ENCODE data around the gene EIF3K.

EIF3K gene

GRCh38 chr19:38650911-38651584 lies 32.1 kb downstream of the EIF3K start:
- DNase-seq, result no peak

DNA sequence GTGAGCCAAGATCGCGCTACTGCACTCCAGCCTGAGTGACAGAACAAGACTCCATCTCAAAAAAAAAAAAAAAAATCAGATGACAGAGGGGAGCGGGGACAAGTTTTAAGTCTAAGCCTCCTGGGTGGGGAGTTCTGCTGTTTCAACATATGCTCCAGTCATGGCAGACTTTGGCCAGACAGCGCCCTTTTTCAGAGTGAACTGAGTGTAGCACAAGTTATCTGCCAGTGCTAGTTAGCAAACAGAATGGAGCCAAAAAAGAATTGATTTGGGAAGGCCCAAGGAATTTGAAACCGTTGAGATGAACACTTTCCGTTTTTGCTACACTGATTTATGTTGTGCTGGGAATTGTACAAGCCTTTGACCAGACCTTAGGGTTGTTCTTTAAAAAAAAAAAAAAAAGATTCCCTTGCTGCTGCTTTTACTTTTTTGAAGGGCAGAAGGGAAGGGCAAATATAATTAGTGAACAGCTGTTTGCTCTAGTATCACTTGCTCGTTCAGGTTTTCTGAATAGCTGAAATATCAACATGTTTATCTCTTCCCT lies 34.1 kb downstream of the EIF3K start:
- DNase-seq, result no peak

DNA sequence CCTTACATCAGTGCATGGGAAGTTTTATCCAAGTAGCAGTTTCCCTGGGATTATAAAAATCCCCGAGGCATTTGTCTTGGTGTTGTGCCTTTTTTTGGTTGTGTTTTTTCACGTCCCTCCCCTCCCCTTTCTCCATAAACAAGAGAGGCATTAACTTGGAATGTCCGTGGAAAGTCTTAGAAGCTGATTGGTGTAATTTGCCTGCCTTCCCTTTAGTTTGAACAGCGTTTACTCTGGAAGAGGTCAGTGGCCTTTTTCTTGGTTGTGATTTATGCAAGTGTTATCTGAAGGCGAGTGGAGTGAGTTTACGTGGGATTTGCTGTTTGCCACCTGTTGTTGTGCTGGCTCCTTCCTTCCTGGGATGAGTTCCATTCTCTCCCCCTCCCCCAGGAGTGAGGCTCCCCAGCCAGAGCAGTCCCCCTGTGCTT lies 35.7 kb downstream of the EIF3K start:
- no peak for DNase-seq

- DNase-seq, result peak; percentile 87
These were observed 36.3 kb downstream of the EIF3K start for GRCh38 chr19:38655148-38655824.

GRCh38 chr19:38656171-38656981 lies 37.4 kb downstream of the EIF3K start:
- peak; percentile 52 for DNase-seq

DNA sequence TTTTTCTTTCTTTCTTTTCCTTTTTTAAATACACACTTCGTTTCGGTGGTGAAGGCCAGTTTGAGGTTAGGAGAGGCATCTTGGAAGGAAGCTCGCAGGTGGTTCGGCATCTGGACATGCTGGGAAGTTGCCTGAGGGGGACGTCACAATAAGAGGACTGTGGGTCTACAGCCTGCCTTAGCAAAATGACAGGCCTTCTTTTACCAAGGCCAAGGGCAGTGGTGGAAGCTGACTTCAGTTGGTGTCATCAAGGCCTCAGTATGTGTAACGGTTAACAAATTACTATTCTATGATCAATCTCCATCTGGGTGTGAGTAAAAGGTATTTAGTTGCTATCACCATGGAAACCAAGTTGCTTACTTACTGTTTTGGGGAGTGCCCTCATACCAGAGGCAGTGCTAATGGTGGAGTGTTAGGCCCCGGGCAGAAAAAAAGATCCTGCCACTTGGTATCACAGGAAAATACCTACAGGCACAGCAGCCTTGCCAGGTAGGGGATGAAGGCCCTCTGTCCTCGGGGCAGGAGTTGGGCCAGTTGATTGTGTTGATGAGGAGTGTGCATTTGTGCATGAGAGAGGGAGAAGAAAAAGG lies 38.7 kb downstream of the EIF3K start:
- peak; percentile 71 for DNase-seq

DNA sequence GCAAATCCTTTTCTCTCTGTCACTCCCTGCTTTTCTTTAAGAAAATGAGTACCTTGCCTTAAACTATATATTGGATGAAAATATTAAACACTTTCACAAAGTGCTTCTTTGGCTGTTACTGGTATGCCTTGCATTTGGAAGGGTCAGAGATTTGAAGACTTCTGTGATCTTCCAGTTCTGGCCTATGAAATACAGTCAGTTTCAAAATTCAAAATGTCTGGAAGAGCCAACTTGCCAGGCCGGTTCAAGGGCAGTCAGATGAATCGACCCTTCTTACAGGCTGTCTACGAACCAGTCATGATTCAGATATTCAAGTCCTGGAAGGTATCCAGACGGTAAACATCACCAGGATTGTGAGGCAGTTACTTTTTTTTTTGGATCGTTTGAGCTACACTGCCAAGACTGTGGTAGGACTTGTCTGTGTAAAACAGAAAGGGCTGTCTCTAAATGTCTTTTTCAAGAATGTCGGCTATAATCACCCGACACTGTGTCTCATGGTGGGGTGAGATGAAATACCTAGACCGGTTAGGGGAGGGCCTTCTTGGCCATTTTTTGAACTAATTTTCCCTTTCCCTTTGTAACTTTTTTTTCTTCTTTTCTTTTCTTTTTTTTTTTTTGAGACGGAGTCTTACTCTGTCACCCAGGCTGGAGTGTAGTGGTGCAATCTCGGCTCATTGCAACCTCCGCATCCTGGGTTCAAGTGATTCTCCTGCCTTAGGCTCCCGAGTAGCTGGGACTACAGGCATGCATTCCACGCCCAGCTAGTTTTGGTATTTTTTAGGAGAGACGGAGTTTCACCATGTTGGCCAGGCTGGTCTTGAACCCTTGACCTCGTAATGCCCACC lies 39.7 kb downstream of the EIF3K start:
- no peak for DNase-seq

DNA sequence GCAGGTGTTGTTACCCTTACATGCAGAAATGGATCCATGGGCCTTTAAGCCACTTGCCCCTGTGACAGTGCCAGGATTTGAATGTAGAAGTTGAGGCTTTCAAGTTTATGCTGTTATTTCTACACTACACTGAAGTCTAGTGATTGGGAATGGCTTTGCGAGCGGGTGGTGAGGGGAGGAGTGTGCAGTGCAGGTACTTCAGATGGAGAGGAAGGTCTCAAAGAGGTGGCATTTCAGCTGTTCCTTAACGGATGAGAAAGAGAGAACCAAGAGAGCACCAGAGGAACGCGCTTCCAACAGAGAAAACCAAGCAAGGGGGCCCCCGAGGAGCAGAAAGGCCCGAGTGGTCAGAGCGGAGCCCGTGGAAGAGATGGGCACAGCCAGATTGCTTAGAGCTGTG lies 41.7 kb downstream of the EIF3K start:
- DNase-seq, result no peak

GRCh38 chr19:38661136-38661535 lies 42.1 kb downstream of the EIF3K start:
- DNase-seq, result no peak

- DNase-seq, result no peak
These were observed 43.0 kb downstream of the EIF3K start for GRCh38 chr19:38661996-38662395.

- DNase-seq, result no peak
These were observed 43.7 kb downstream of the EIF3K start for GRCh38 chr19:38662537-38663155.

DNA sequence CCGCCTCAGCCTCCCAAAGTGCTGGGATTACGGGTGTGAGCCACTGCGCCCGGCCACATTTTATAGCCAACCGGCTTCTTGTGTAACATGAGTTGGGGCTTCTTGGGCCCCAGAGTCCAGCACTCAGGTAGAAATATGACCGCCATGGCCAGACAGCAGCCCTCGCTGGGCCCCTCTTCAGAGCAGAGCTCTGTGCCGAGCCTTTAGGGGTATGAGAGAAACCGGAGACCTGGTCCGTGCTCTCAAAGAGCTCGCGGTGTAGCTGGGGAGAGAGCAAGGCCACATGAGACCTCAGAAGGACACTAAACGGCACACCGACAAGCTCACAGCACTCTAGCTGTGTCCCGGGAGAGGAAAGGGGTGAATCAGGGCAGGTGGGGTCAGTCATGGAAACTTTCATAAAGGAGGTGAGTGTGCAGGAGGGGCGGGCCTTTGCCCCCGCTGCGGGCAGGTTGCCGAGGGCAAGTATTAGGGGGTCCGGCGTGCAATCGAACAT lies 44.2 kb downstream of the EIF3K start:
- no peak for DNase-seq

- no peak for DNase-seq
These were observed 45.0 kb downstream of the EIF3K start for GRCh38 chr19:38663957-38664502.

- DNase-seq, result no peak
These were observed 45.7 kb downstream of the EIF3K start for GRCh38 chr19:38664503-38665211.

DNA sequence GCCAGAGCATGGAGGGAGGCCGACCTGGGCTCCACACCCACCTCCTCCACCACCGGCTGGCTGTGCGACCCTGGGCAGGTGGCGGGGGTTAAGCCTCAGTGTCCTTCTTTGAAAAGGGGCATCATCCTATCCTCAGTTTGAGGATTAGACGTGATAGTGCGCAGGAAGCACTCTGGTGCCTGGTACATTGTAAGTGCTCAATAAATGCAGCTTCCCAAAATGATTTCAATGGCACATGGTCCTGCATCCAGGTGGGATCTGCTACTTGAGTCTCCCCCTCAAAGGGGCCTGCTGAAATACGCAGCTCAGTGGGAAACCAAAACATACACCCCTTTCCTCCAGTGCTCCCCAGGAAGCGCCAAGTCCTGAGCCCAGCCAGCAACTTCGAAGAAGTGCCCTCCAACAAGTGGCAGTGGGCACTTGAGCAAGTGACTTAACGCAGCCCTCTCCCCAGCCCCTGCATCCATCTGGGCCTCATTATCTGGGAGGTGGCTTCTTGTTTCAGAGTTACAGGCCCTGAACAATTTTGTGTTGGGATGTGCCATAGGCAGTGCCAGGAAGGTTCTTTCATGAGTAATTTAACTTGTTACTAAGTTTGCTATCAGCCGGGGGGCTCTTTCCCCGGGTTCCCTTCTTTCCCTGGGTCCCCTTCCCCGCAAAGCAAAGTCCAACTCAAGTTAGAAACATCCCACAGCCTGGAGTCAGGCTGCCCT lies 46.4 kb downstream of the EIF3K start:
- DNase-seq, result no peak

DNA sequence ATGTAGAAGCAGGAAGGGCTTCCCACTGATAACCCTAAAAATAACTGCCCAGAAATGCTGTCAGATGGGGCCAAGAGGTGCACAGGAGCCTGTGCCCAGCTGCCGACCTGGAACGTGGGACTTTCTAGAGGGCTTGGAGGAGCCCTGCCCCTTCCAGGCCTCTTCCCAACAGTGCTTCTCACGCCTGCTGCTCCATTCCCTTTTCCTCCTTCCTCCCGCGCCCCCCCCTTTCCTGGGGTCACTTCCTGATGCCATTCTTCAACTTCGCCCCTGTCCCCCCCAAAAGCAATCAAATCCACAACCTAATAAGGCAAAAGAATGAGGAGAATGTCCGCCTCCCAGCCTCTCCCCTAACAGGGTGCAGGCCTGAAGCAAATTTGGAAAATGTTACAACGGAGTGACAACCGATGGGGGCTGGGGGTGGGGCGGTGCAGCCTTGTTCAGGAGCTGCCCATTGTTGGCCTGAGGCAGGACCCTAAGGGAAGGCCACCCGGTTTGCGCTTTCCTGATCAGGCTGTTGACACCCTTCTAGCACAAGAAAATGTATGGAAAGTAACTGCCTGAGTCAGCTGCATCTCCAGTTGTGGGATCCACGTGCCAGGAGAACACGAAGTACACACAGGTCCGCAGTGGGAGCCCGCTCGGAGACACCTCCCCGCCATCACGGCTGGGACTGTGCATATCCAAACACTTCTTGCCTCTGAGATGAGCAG lies 47.1 kb downstream of the EIF3K start:
- no peak for DNase-seq

DNA sequence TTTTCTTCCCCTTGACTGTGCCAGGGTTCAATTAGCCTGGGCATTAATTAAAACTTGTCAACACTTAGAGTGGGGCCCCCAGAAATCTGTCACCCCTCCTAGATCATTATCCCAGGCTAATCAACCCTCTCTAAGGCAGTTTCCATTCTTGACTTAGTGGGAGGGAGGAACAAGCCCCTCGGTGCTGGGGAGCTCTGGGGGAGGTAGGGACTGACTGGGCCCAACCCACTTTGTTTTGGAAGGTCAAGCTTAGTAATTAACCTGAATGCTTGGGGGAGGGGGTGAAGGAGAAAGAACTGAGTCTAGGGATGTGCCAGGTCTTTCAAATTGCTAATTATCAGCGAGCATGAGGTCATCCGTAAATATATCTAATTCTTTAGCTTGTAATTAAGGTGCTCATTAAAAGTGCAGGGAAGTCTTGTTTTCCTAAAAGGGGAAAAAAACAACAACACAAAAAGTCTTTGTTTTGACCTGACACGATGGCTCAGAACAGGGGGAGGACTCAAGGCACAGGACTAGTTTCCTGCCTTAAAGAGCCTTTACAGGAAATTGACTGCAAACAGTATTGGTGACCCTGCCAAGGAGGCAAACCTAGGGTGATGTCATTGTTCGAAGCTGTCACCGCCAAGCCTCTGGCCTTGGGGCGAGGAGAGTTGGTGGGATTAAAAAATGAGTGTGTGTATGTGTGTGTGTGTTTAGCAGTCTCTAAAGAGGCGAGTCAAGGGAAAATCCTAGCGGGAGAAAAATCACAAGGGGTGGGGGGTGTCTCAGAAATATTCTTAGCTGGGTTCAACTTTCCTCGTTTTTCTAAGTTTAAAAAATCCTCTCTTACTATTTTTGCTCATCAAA lies 47.9 kb downstream of the EIF3K start:
- DNase-seq, result peak; percentile 78

- no peak for DNase-seq
These were observed 48.7 kb downstream of the EIF3K start for GRCh38 chr19:38667661-38668171.

Measured in activated CD4-positive, alpha-beta T cell treated with anti-CD3 and anti-CD28 coated beads, Interleukin-10, Interleukin-2, amounts not matched to agents 100 ng/mL and 50 ng/mL, durations not matched to agents 16 hours and 8 hours (primary cell).